AG04449 (cell line): ENCODE data around the gene CELSR1.

ENCODE experiments used
- CTCF ChIA-PET: fragments of 350-600 bp; formaldehyde crosslinking; extraction: SDS; loops from one replicate; lab custom pipeline; 2021; ENCODE audit warnings: antibody characterized with exemption; lab: Yijun Ruan, JAX
- POLR2A ChIA-PET: fragments of 400-600, 350-600 bp; formaldehyde crosslinking; extraction: SDS; loops from one replicate; lab custom pipeline; 2020; ENCODE audit warnings: antibody characterized with exemption, inconsistent platforms; lab: Yijun Ruan, JAX
- DNase-seq: peaks from one replicate; pipeline ENCODE4 v3.0.0-alpha.2; 2010; ENCODE audit warnings: low read depth, low spot score
- H3K4me3 ChIP-seq: 2 replicates; pipeline ENCODE4 v1.5.1; 2011; ENCODE audit warnings: low read depth, mild to moderate bottlenecking, control low read depth, low read length
- TF ChIP-seq, protein P1 (sequence below): IDR thresholded peaks from one replicate; pipeline ENCODE4 v1.5.1; 2011; ENCODE audit warnings: mild to moderate bottlenecking, moderate library complexity, low read length, control low read depth, inconsistent platforms; ENCODE audit not compliant: insufficient read depth; ENCODE audit errors: missing control alignments

CELSR1 gene

DNA sequence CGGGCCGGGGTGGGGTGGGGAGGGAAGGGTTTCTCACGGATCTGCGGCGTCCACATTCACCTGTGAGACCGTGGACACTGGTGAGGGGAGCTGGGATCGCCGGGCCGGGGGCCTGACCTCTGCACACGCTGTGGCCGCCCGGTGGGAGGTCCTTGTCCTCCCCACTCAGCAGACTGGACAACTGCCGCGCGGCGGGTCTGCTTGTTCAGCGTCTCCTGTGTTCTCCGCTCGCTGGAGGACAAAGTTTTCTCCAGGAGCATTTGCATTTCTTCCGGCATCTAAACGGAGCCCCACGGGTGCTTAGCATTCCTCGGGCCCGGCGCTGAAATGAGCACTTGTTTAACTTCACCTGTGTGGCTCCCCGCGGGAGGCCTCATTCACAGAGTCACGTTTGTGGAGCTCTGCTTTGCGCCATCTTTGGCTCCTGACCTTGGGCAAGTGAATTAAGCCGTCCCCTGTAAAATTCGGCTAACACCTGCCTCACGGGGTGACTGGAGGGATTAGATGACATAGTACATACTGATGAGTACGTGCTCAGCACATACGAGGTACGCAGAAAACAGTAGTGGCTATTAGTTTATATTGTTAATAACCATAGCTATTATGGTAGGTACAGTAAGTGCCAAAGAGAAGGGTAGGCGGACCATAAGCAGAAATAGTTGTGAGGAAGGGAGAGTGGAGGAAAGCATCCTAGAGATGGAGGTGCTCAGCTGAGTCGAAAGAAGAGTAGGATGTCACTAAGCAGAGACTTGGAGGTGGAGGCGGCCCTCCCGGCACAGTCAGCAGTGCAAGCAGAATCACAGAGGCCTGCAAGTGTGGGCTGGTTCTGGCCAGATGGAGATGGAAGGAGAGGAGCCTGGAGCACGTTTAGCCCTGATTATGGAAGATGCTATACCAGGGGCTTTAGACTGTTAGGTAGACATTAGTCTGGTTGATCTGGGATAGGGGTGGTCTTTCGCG is 201.0 kb downstream of the CELSR1 start:
- TF ChIP-seq, protein P1, sequence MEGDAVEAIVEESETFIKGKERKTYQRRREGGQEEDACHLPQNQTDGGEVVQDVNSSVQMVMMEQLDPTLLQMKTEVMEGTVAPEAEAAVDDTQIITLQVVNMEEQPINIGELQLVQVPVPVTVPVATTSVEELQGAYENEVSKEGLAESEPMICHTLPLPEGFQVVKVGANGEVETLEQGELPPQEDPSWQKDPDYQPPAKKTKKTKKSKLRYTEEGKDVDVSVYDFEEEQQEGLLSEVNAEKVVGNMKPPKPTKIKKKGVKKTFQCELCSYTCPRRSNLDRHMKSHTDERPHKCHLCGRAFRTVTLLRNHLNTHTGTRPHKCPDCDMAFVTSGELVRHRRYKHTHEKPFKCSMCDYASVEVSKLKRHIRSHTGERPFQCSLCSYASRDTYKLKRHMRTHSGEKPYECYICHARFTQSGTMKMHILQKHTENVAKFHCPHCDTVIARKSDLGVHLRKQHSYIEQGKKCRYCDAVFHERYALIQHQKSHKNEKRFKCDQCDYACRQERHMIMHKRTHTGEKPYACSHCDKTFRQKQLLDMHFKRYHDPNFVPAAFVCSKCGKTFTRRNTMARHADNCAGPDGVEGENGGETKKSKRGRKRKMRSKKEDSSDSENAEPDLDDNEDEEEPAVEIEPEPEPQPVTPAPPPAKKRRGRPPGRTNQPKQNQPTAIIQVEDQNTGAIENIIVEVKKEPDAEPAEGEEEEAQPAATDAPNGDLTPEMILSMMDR = no peak
- DNase-seq = no peak
- H3K4me3 ChIP-seq = peak overlapping the region; percentile 90
- ChIA-PET POLR2A (interaction anchor here (0.7 to 1.0 kb wide), 3 partner anchors 27 to 86 kb away, joined by 3 to 6 read pairs (median 3); partner anchors contain the start of genes CDPF1 and TTC38), CTCF (interaction anchor here (1.2 to 4.0 kb wide), 8 partner anchors 20 to 342 kb away, joined by 3 to 15 read pairs (median 7); no protein-coding TSS in a partner anchor)

- peak; percentile 29 for DNase-seq
- TF ChIP-seq, protein P1 = no peak
- H3K4me3 ChIP-seq = peak within 1 kb of the TSS; percentile 90
- ChIA-PET CTCF (interaction anchor here (0.6 to 4.0 kb wide), 7 partner anchors 21 to 341 kb away, joined by 3 to 15 read pairs (median 8); no protein-coding TSS in a partner anchor), POLR2A (interaction anchor here (0.7 to 1.0 kb wide), 4 partner anchors 26 to 413 kb away, joined by 3 to 6 read pairs (median 4); partner anchors contain the start of genes CDPF1 and TTC38)
These were observed 202.0 kb downstream of the CELSR1 start, which contains the start of gene TRMU for GRCh38 chr22:46335201-46336118. TSS of gene TRMU (plus strand) at chr22:46335714. CDS start at chr22:46335765, 51 bp downstream.

DNA sequence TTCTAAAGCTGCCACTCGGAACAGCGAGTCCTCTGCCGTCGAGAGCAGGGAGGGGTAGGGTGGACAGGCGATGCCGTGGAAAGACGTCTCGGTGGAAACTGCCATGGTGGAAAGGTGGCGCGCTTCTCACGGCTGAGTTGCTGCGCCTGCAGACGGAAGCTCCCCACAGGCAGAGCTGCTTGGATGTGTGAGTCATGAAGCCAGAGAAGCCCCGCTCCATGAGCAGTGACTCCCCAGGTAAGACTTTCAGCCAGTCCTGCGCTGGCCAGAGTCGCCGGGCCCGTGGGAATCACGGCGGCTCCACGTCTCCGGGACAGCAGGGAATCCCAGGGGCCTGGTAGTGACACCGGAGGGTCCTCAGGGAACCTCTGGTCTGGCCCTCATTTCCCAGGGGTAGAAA is 205.9 kb downstream of the CELSR1 start:
- ChIA-PET CTCF (interaction anchor here (1.0 kb wide), 1 partner anchor 16 kb away, joined by 3 read pairs; no protein-coding TSS in a partner anchor), POLR2A (no interaction called here)
- no peak for DNase-seq
- TF ChIP-seq, protein P1 = no peak
- no peak overlapping the region for H3K4me3 ChIP-seq

DNA sequence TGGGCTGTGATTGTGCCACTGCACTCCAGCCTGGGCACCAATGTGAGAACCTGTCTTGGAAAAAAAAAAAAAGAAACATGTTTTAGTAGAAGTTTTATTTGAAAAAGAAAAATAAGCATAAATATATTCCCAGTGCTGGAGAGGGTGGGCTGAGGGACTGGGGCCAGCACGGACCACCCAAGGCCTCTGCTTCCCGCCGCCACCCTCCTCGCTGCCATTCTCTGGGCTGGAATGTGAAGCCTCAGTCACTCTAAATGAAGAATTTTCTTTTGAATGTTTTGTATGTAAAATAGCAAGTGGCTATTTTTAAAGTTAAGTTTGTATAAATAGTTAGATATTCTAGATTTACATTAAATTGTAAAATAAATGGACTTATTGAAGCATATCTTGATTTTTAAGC is 207.0 kb downstream of the CELSR1 start:
- POLR2A ChIA-PET = interaction anchor here (0.6 kb wide), 1 partner anchor 317 kb away, joined by 3 read pairs; no protein-coding TSS in a partner anchor
- DNase-seq = no peak
- CTCF ChIA-PET = interaction anchor here (0.7 to 2.1 kb wide), 3 partner anchors 15 to 336 kb away, joined by 3 to 7 read pairs (median 4); no protein-coding TSS in a partner anchor
- no peak overlapping the region for H3K4me3 ChIP-seq
- TF ChIP-seq, protein P1 = no peak

GRCh38 chr22:46329616-46330015 is 207.8 kb downstream of the CELSR1 start:
- DNase-seq = no peak
- ChIA-PET CTCF (interaction anchor here (2.1 kb wide), 1 partner anchor 335 kb away, joined by 7 read pairs; no protein-coding TSS in a partner anchor), POLR2A (no interaction called here)
- no peak overlapping the region for H3K4me3 ChIP-seq
- TF ChIP-seq, protein P1 = no peak
